Measurements from ENCODE around the gene CD300LG.
"Not testable (repeated sequence)": the region's sequence is repeated elsewhere in the genome, so short reads cannot be mapped to it uniquely, and the experiment has no call there.

CD300LG gene

GRCh38 chr17:43857141-43857540, 10.2 kb downstream of the CD300LG start:
- no peak overlapping the region for H3K9ac ChIP-seq (ENCODE audit: low read depth, low read length)
- H3K36me3 ChIP-seq (ENCODE audit: insufficient read depth, low read depth, low read length), result no peaks in the 10 kb centered on the region
- no peaks in the 10 kb centered on the region for H3K4me1 ChIP-seq (ENCODE audit: insufficient read depth, low read length)
- no peak overlapping the region for H3K4me3 ChIP-seq (ENCODE audit: low read length)
- no peaks in the 10 kb centered on the region for H3K9me3 ChIP-seq (ENCODE audit: insufficient read depth, low read depth, low read length)
- no peaks in the 10 kb centered on the region for H3K27me3 ChIP-seq (ENCODE audit: insufficient read depth, low read length)
- no peak overlapping the region for H3K27ac ChIP-seq (ENCODE audit: low read length)

- Histone ChIP-seq H3K27ac (ENCODE audit: low read length) (no peak overlapping the region), H3K36me3 (ENCODE audit: insufficient read depth, low read depth, low read length) (no peaks in the 10 kb centered on the region), H3K27me3 (ENCODE audit: insufficient read depth, low read length) (no peaks in the 10 kb centered on the region), H3K4me1 (ENCODE audit: insufficient read depth, low read length) (no peaks in the 10 kb centered on the region), H3K9ac (ENCODE audit: low read depth, low read length) (no peak overlapping the region), H3K9me3 (ENCODE audit: insufficient read depth, low read depth, low read length) (no peaks in the 10 kb centered on the region), H3K4me3 (ENCODE audit: low read length) (no peak overlapping the region)
Measured at GRCh38 chr17:43857957-43858600, 11.1 kb downstream of the CD300LG start.

DNA sequence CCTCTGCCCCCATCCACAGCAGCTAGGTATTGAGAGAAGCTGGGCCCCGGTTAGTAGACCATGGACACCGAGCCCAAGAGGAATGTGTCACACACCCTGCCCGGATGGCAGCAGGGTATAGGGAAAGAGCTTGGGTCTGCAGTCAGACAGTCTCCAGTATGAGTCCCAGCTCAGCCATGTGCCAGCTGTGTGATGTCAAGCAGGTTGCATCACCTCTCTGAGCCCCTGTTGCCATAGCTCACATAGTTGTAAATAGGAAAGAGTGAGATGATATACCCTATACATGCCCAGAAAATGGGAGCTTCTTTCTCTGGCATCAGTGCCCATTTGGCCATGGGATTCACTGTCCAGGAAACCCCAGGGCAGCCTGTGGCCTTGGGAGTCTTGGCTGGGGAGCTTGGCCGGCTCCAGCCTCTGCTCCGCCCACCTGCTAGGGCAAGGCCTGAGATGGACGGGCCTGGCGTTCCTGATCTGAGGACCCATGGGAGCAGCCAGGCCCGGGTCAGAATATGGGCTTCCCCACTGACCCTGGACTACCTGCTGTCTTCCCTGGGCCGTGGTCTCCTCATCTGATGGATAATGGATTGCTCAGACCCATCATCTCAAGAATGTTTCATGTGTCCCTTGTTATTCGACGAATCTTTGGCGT, 13.2 kb downstream of the CD300LG start:
- Histone ChIP-seq H3K4me1 (ENCODE audit: insufficient read depth, low read length) (no peaks in the 10 kb centered on the region), H3K9ac (ENCODE audit: low read depth, low read length) (no peak overlapping the region), H3K9me3 (ENCODE audit: insufficient read depth, low read depth, low read length) (no peaks in the 10 kb centered on the region), H3K4me3 (ENCODE audit: low read length) (no peak overlapping the region), H3K27ac (ENCODE audit: low read length) (no peak overlapping the region), H3K36me3 (ENCODE audit: insufficient read depth, low read depth, low read length) (no peaks in the 10 kb centered on the region), H3K27me3 (ENCODE audit: insufficient read depth, low read length) (no peaks in the 10 kb centered on the region)

DNA sequence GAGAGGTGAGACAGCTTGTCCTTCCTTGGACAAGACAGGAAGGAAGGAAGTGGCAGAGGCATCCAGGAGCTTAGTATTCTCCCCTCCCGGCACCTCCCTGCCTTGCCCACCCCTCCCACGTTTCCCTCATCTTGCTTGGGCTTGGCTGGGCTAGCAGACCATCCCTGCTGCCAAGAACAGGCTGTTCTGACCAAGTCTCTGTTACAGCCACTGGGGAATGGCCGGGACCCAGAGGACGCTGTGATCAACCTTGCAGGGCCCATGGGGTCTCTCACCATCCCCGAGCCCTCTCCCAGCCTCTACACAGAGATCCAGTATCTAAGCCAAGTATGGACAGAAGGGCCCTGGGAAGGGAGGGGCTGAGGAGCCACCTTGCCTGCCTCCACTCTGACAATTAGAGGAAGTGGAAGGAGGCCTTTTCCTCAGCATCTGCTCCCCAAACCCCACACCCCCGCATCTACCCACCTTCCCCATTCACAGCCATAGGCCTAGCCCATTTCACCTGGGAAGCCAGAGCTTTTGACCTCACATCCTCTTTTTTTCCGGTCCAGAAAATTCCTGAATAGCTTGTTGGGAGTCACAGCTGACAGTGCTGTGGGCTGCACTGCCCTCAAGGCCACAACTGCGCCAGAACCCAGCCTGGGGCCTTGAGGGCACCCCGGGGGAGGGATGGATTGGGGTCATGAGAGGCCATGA, 14.1 kb downstream of the CD300LG start:
- H3K36me3 ChIP-seq (ENCODE audit: insufficient read depth, low read depth, low read length), result no peaks in the 10 kb centered on the region

GRCh38 chr17:43861960-43862359, 15.0 kb downstream of the CD300LG start:
- no peaks in the 10 kb centered on the region for H3K36me3 ChIP-seq (ENCODE audit: insufficient read depth, low read depth, low read length)

More for the DNA sequence above, 14.1 kb downstream of the CD300LG start:
- no peaks in the 10 kb centered on the region for H3K27me3 ChIP-seq (ENCODE audit: insufficient read depth, low read length)
- no peak overlapping the region for H3K27ac ChIP-seq (ENCODE audit: low read length)
- no peak overlapping the region for H3K4me3 ChIP-seq (ENCODE audit: low read length)
- H3K9me3 ChIP-seq (ENCODE audit: insufficient read depth, low read depth, low read length), result no peaks in the 10 kb centered on the region
- no peak overlapping the region for H3K9ac ChIP-seq (ENCODE audit: low read depth, low read length)
- H3K4me1 ChIP-seq (ENCODE audit: insufficient read depth, low read length), result no peaks in the 10 kb centered on the region

GRCh38 chr17:43864161-43864984, 17.4 kb downstream of the CD300LG start:
- Histone ChIP-seq H3K27ac (ENCODE audit: low read length) (no peak overlapping the region), H3K4me3 (ENCODE audit: low read length) (no peak overlapping the region), H3K36me3 (ENCODE audit: insufficient read depth, low read depth, low read length) (no peaks in the 10 kb centered on the region), H3K4me1 (ENCODE audit: insufficient read depth, low read length) (no peaks in the 10 kb centered on the region), H3K9me3 (ENCODE audit: insufficient read depth, low read depth, low read length) (no peaks in the 10 kb centered on the region), H3K27me3 (ENCODE audit: insufficient read depth, low read length) (0 out of 2 replicates have a peak, but pooled peaks cover 8% of the 10 kb centered on the region), H3K9ac (ENCODE audit: low read depth, low read length) (no peak overlapping the region)

More at GRCh38 chr17:43861960-43862359, 15.0 kb downstream of the CD300LG start:
- no peaks in the 10 kb centered on the region for H3K9me3 ChIP-seq (ENCODE audit: insufficient read depth, low read depth, low read length)
- no peak overlapping the region for H3K4me3 ChIP-seq (ENCODE audit: low read length)
- H3K27me3 ChIP-seq (ENCODE audit: insufficient read depth, low read length), result 0 out of 2 replicates have a peak, but pooled peaks cover under 1% of the 10 kb centered on the region
- no peak overlapping the region for H3K9ac ChIP-seq (ENCODE audit: low read depth, low read length)
- H3K27ac ChIP-seq (ENCODE audit: low read length), result no peak overlapping the region
- no peaks in the 10 kb centered on the region for H3K4me1 ChIP-seq (ENCODE audit: insufficient read depth, low read length)

DNA sequence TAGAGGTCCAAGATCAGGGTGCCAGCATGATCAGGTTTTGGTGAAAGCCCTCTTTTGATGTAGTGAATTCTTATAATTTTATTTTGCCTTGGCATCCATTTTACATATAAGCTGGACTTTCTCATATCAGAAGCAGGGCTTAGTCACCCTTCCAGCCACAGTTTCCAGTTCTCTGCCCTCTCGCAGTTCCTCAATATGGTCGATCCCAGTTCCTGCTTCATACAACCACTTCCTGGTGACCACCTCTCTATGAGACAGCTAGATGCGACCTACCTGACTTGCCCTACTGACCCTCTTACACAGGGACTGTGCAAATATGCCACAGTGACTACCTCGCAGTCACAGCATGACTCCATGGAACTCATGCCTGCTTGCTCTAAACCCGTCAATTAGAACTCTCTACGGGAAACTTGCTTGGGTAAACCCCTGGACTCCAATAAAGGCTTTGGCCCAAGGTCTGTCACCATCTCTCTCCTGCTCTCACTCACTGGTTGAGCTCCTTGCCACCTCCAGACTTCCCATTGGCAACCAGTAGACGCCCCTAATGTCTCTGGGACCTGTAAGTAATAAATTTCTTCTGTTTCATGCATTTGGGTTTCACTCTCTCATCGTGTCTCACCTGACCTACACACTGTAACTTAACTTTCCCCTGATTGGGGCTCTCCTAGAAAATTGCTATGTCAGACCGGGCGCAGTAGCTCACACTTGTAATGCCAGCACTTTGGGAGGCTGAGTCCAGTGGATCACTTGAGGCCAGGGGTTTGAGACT, 21.4 kb downstream of the CD300LG start:
- H3K4me3 ChIP-seq (ENCODE audit: low read length), result no peak overlapping the region
- no peaks in the 10 kb centered on the region for H3K9me3 ChIP-seq (ENCODE audit: insufficient read depth, low read depth, low read length)
- H3K36me3 ChIP-seq (ENCODE audit: insufficient read depth, low read depth, low read length), result no peaks in the 10 kb centered on the region
- H3K9ac ChIP-seq (ENCODE audit: low read depth, low read length), result no peak overlapping the region
- no peaks in the 10 kb centered on the region for H3K4me1 ChIP-seq (ENCODE audit: insufficient read depth, low read length)
- H3K27me3 ChIP-seq (ENCODE audit: insufficient read depth, low read length), result 0 out of 2 replicates have a peak, but pooled peaks cover 8% of the 10 kb centered on the region
- no peak overlapping the region for H3K27ac ChIP-seq (ENCODE audit: low read length)

GRCh38 chr17:43869031-43869430, 22.1 kb downstream of the CD300LG start:
- not testable (repeated sequence) for H3K4me3 ChIP-seq (ENCODE audit: low read length); H3K27ac ChIP-seq (ENCODE audit: low read length); H3K27me3 ChIP-seq (ENCODE audit: insufficient read depth, low read length); H3K9ac ChIP-seq (ENCODE audit: low read depth, low read length); H3K36me3 ChIP-seq (ENCODE audit: insufficient read depth, low read depth, low read length); H3K9me3 ChIP-seq (ENCODE audit: insufficient read depth, low read depth, low read length); H3K4me1 ChIP-seq (ENCODE audit: insufficient read depth, low read length)

DNA sequence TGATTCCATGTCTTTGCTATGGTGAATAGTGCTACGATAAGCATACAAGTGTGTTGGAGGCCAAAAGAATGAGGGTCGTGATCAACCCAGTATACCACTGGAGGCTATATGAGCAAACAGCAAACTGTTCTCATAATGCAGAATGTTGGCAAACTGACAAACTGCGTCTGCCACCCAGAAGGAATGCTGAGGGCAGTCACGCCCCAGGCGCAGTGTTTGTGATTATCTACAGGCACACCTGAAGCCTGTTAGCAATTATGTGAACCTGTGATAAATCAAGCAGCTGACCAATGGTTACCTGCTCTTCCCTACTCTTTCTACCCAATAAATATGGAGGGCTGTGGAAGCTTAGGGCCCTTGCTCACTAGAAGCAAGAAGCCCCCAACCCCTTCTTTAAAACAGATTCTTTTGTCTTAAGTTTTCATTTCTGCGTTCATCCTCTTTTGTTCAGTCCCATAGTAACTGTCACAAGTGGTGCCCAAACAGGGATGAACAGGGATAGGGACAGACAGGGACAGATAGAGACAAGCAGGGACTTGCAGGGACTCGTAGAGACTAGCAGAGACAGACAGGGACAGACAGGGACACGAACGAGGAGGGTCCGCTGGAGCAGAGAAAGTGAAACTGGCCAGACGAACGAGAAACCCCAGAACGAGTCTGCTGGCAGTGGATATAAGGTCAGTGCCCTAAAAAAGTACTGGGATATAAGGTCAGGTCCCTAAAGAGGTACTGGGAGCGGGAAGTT, 25.1 kb downstream of the CD300LG start:
- Histone ChIP-seq H3K4me1 (ENCODE audit: insufficient read depth, low read length) (no peaks in the 10 kb centered on the region), H3K27ac (ENCODE audit: low read length) (no peak overlapping the region), H3K9ac (ENCODE audit: low read depth, low read length) (no peak overlapping the region), H3K4me3 (ENCODE audit: low read length) (no peak overlapping the region), H3K9me3 (ENCODE audit: insufficient read depth, low read depth, low read length) (no peaks in the 10 kb centered on the region), H3K27me3 (ENCODE audit: insufficient read depth, low read length) (0 out of 2 replicates have a peak, but pooled peaks cover 6% of the 10 kb centered on the region), H3K36me3 (ENCODE audit: insufficient read depth, low read depth, low read length) (0 out of 2 replicates have a peak, but pooled peaks cover under 1% of the 10 kb centered on the region)

GRCh38 chr17:43873091-43873490, 26.1 kb downstream of the CD300LG start:
- Histone ChIP-seq H3K4me3 (ENCODE audit: low read length) (no peak overlapping the region), H3K36me3 (ENCODE audit: insufficient read depth, low read depth, low read length) (peaks cover 6% of the 10 kb centered on the region; the same call in 1 of the 2 replicates), H3K27ac (ENCODE audit: low read length) (no peak overlapping the region), H3K4me1 (ENCODE audit: insufficient read depth, low read length) (no peaks in the 10 kb centered on the region), H3K27me3 (ENCODE audit: insufficient read depth, low read length) (no peaks in the 10 kb centered on the region), H3K9me3 (ENCODE audit: insufficient read depth, low read depth, low read length) (no peaks in the 10 kb centered on the region), H3K9ac (ENCODE audit: low read depth, low read length) (no peak overlapping the region)

Measured in iPS-20b (cell line).